SH-SY5Y (cell line): ENCODE data around the gene KHDC3L.

Experiments
- GATA2 ChIP-seq: IDR thresholded peaks from 2 replicates; pipeline ENCODE4 v1.6.1; 2011; ENCODE audit warnings: mild to moderate bottlenecking, low read depth, low read length
- GATA3 ChIP-seq: IDR thresholded peaks from 2 replicates; pipeline ENCODE4 v1.6.1; 2011; ENCODE audit warnings: low read depth, mild to moderate bottlenecking, low read length, moderate library complexity

The KHDC3L gene

GRCh38 chr6:73388800-73389512, 26.5 kb downstream of the KHDC3L start:
- no peak for TF ChIP-seq GATA2
- no peak for TF ChIP-seq GATA3

DNA sequence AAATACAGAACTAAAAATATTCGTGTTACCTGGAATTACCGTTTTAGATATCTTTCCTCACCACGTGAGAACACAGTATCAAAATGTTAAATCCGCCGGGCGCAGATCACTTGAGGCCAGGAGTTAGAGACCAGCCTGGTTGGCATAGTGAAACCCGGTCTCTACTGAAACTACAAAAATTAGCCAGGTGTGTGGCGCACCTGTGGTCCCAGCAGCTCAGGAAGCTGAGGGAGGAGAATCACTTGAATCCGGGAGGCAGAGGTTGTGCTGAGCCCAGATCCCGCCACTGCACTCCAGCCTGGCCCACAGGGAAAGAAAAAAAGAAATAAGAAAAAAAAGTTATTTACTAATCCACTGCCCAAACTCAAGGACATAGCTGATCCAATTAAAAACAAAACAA, 27.4 kb downstream of the KHDC3L start:
- no peak for TF ChIP-seq GATA3
- TF ChIP-seq GATA2: no peak

DNA sequence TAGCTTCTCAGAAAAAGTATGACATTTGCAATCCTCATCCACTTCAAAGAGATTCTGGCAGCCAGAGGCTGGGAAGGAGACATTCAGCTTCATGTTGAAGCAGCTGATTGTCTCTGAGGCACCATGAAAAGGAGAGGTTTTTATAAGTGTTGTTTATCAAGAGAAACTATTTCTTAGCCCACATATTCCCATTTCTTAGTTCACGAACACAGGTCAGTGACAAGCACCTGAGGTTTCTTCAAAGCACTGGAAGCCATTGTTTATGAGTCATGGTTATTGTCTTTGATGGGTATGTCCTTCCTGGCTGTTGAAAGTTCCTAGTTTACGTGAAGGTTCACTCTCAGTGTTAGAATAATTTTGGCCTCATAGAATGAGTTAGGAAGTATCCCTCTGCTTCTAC, 29.2 kb downstream of the KHDC3L start:
- TF ChIP-seq GATA3 (no peak), GATA2 (no peak)

- TF ChIP-seq GATA3 (no peak), GATA2 (no peak)
Observed at GRCh38 chr6:73393278-73393677, 30.8 kb downstream of the KHDC3L start.

DNA sequence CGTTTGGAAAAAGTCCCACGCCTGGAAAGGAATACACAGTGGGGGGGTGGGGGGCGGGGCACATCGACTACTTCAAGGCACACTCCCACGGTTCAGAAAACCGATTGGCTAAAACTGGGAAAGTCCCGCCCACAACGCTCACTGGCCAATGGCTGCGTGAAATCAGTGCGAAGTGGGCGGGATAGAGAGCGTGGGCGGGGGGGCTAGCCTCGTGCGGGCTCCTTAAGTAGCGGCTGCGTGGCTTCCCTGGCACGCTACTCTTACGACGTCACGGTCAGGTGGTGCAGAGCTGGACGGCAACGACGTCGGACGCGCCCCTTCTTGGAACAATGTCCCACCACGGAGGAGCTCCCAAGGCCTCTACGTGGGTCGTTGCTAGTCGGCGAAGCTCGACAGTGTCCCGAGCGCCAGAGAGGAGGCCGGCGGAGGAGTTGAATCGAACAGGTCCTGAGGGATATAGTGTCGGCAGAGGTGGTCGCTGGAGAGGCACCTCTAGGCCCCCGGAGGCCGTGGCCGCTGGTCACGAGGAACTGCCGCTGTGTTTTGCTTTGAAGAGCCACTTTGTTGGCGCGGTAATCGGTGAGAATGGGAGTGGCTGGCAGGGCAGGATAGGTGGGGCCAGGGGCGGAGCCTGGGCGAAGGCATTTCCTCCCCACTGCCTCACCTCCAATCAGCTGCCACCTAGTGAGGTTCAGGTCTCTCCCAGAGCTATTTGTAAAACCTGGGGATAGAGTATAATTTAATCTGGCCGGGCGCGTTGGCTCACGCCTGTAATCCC, 32.3 kb downstream of the KHDC3L start, which contains the start of gene DDX43:
DDX43 (plus strand) TSS at position 252 of the 778 bp plus-strand sequence; CDS start at position 330, 78 bp downstream.
- no peak for TF ChIP-seq GATA2
- no peak for TF ChIP-seq GATA3

DNA sequence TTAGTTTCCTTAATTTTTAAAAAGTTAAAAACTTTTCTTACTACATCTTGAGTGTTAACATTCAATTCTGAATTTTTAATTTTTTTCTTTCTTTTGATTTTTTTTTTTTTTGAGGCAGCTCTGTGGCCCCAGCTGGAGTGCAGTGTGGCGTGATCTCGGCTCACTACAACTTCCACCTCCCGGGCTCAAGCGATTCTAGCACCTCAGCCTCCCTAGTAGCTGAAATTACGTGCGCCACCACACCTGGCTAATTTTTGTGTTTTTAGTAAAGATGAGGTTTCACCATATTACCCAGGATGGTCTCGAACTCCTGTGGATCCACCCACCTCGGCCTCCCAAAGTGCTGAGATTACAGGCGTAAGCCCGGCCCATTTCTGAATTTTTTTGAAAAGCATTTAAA, 33.4 kb downstream of the KHDC3L start:
- TF ChIP-seq GATA2 (no peak), GATA3 (no peak)

GRCh38 chr6:73400656-73401055, 38.2 kb downstream of the KHDC3L start:
- no peak for TF ChIP-seq GATA3
- no peak for TF ChIP-seq GATA2

GRCh38 chr6:73409395-73409794, 46.9 kb downstream of the KHDC3L start:
- TF ChIP-seq GATA2: no peak

- TF ChIP-seq GATA3: no peak
- no peak for TF ChIP-seq GATA2
Observed at GRCh38 chr6:73413102-73413501, 50.6 kb downstream of the KHDC3L start.
